ENCODE results near the gene SH3RF2. TPM values are rescaled to one million over a fixed set of nuclear protein-coding genes. Genes with fewer than 3 reads are reported as not detected.

SH3RF2 gene
- total and polyA plus RNA-seq, 4 donors, result 1.0 to 10.5 (median 4.9) TPM

DNA sequence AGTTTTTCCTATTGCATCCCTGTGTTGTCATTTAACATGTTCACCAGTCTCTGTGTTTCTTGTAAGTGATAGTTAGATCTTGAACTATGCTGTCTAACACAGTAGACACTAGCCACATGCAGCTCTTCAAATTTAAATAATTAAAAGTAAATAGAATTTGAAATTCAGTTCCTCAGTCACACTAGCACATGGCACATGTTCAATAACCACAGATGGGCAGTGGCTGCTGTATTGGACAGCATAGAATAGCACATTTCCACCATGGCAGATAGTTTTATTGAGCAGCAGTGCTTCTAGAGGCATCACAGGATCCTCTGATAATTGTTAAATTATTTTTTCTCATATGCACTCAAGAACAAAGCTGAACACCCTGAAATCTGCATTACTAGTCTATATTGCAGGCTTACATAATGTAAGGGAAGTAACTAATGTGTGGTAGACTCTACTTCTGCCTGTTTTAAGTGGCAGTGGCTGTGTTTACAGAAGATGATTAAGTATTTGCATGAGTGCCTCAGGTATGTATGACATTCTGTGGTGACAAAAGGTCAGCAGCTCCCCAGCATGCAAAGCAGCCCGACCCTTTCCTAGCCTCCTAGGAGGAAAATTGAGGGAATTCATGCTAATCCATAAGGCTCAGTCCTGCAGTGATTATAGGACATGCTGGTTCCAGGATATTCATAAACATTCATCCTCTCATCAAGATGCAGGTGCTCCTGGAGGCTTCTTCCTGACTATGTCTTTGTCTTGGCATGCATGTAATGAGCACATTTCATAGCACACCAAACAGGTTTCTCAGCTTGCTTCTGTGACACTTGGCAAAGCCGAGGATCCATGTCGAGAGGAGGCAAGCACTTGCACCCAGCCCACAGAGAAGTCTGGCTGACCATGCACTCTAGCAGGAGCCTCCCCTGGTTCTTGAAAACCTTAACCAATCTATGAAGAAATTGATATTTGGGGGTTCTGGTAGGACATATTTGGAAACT is 45.5 kb downstream of the SH3RF2 start:
- Histone ChIP-seq H3K36me3 (ENCODE audit: control insufficient read depth in 4 of 4, insufficient read depth in 3 of 4, low read depth in 1 of 4, low read length in 3 of 4) (no peaks in the 10 kb centered on the region), H3K4me1 (ENCODE audit: control insufficient read depth in 4 of 4, insufficient read depth in 4 of 4, low read length in 3 of 4) (peaks cover 5 to 41% (median 32%) of the 10 kb centered on the region in 4 donors), H3K9me3 (ENCODE audit: control insufficient read depth in 4 of 4, low read length in 3 of 4) (no peaks in the 10 kb centered on the region), H3K27me3 (ENCODE audit: control insufficient read depth in 4 of 4, insufficient read depth in 4 of 4, low read length in 3 of 4) (no peaks in the 10 kb centered on the region), H3K9ac (ENCODE audit: low read depth in 1 of 2, low read length in 2 of 2) (no peak overlapping the region), H3K27ac (ENCODE audit: low read depth in 1 of 2, low read length in 2 of 2) (no peak overlapping the region), H3K4me3 (ENCODE audit: low read depth in 1 of 3, low read length in 3 of 3) (no peak overlapping the region)
- 74% methylated on average over 3 of the region's 3 CpGs for WGBS
- no peak for DNase-seq (ENCODE audit: low spot score)
- TF ChIP-seq, protein P1, sequence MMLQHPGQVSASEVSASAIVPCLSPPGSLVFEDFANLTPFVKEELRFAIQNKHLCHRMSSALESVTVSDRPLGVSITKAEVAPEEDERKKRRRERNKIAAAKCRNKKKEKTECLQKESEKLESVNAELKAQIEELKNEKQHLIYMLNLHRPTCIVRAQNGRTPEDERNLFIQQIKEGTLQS (IDR thresholded peaks at IDR 0.05), result no peak
- TF ChIP-seq RXRA (IDR thresholded peaks at IDR 0.05), result no peak
- TF ChIP-seq NR2F2 (IDR thresholded peaks at IDR 0.05), result no peak
- TF ChIP-seq HNF4G (IDR thresholded peaks at IDR 0.05), result no peak
- TF ChIP-seq HNF4A (conservative IDR thresholded peaks at IDR 0.05), result no peak
- TF ChIP-seq JUND (IDR thresholded peaks at IDR 0.05), result no peak
- no peak for TF ChIP-seq FOXA2 (IDR thresholded peaks at IDR 0.05)
- TF ChIP-seq, protein P2, sequence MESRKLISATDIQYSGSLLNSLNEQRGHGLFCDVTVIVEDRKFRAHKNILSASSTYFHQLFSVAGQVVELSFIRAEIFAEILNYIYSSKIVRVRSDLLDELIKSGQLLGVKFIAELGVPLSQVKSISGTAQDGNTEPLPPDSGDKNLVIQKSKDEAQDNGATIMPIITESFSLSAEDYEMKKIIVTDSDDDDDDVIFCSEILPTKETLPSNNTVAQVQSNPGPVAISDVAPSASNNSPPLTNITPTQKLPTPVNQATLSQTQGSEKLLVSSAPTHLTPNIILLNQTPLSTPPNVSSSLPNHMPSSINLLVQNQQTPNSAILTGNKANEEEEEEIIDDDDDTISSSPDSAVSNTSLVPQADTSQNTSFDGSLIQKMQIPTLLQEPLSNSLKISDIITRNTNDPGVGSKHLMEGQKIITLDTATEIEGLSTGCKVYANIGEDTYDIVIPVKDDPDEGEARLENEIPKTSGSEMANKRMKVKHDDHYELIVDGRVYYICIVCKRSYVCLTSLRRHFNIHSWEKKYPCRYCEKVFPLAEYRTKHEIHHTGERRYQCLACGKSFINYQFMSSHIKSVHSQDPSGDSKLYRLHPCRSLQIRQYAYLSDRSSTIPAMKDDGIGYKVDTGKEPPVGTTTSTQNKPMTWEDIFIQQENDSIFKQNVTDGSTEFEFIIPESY (IDR thresholded peaks at IDR 0.05), result no peak
- TF ChIP-seq YY1 (IDR thresholded peaks at IDR 0.05), result no peak
- TF ChIP-seq, protein P3, sequence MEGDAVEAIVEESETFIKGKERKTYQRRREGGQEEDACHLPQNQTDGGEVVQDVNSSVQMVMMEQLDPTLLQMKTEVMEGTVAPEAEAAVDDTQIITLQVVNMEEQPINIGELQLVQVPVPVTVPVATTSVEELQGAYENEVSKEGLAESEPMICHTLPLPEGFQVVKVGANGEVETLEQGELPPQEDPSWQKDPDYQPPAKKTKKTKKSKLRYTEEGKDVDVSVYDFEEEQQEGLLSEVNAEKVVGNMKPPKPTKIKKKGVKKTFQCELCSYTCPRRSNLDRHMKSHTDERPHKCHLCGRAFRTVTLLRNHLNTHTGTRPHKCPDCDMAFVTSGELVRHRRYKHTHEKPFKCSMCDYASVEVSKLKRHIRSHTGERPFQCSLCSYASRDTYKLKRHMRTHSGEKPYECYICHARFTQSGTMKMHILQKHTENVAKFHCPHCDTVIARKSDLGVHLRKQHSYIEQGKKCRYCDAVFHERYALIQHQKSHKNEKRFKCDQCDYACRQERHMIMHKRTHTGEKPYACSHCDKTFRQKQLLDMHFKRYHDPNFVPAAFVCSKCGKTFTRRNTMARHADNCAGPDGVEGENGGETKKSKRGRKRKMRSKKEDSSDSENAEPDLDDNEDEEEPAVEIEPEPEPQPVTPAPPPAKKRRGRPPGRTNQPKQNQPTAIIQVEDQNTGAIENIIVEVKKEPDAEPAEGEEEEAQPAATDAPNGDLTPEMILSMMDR (IDR thresholded peaks at IDR 0.05; ENCODE audit: low read depth, low read length, missing input control), result no peak
- no peak for TF ChIP-seq FOXA1 (IDR thresholded peaks at IDR 0.05)
- TF ChIP-seq TAF1 (conservative IDR thresholded peaks at IDR 0.05), result no peak
- TF ChIP-seq, protein P4, sequence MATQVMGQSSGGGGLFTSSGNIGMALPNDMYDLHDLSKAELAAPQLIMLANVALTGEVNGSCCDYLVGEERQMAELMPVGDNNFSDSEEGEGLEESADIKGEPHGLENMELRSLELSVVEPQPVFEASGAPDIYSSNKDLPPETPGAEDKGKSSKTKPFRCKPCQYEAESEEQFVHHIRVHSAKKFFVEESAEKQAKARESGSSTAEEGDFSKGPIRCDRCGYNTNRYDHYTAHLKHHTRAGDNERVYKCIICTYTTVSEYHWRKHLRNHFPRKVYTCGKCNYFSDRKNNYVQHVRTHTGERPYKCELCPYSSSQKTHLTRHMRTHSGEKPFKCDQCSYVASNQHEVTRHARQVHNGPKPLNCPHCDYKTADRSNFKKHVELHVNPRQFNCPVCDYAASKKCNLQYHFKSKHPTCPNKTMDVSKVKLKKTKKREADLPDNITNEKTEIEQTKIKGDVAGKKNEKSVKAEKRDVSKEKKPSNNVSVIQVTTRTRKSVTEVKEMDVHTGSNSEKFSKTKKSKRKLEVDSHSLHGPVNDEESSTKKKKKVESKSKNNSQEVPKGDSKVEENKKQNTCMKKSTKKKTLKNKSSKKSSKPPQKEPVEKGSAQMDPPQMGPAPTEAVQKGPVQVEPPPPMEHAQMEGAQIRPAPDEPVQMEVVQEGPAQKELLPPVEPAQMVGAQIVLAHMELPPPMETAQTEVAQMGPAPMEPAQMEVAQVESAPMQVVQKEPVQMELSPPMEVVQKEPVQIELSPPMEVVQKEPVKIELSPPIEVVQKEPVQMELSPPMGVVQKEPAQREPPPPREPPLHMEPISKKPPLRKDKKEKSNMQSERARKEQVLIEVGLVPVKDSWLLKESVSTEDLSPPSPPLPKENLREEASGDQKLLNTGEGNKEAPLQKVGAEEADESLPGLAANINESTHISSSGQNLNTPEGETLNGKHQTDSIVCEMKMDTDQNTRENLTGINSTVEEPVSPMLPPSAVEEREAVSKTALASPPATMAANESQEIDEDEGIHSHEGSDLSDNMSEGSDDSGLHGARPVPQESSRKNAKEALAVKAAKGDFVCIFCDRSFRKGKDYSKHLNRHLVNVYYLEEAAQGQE (IDR thresholded peaks at IDR 0.05), result no peak
- TF ChIP-seq SP1 (IDR thresholded peaks at IDR 0.05), result no peak
- TF ChIP-seq, protein P5, sequence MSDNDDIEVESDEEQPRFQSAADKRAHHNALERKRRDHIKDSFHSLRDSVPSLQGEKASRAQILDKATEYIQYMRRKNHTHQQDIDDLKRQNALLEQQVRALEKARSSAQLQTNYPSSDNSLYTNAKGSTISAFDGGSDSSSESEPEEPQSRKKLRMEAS (IDR thresholded peaks at IDR 0.05), result no peak
- no peak for TF ChIP-seq EGR1 (IDR thresholded peaks at IDR 0.05; ENCODE audit: low read depth in 2 of 2)
- TF ChIP-seq GABPA (IDR thresholded peaks at IDR 0.05 in 1 of 2, conservative IDR thresholded peaks at IDR 0.05 in 1 of 2), result no peak

Measured in liver (tissue), 9 donors.